Metanephros (tissue), 1 donor: Measurements from ENCODE around the gene ANXA6. TPM values are rescaled to one million over a fixed set of nuclear protein-coding genes. Genes with fewer than 3 reads are reported as not detected.

Experiments
- total RNA-seq: library from RNA; depleted of rRNA; stranded (reverse); fragments of >200 nt; gene quantifications from one replicate; pipeline ENCODE4 v1.2.3, GENCODE V29; 2014

Gene ANXA6
- 225 TPM for total RNA-seq

GRCh38 chr5:151157426-151158286, at the start of gene ANXA6:
TSS of gene ANXA6 (minus strand) at chr5:151157779. CDS start at chr5:151147901, 9,878 bp downstream.

GRCh38 chr5:151080613-151081430, 76.8 kb downstream of the ANXA6 start, which contains the start of gene TNIP1:
TSS of gene TNIP1 (minus strand) at chr5:151081034. CDS start at chr5:151065095, 15,939 bp downstream.

Other genes with a start within 250 kb of the ANXA6 start
- gene GPX3, start 137.2 kb downstream of the ANXA6 start, total RNA-seq: 415 TPM
- gene TNIP1, start 76.7 kb downstream of the ANXA6 start, total RNA-seq: 64.1 TPM
- gene CCDC69, start 66.3 kb upstream of the ANXA6 start, total RNA-seq: 7.6 TPM
- 21.4 TPM for gene GM2A, start 95.4 kb upstream of the ANXA6 start, total RNA-seq
- gene SLC36A3, start 146.0 kb upstream of the ANXA6 start, total RNA-seq: not detected
- 6.4 TPM for gene SLC36A2, start 189.8 kb upstream of the ANXA6 start, total RNA-seq